GM23338 (cell line): ENCODE results near the gene C16orf95. TPM values are rescaled to one million over a fixed set of nuclear protein-coding genes. Genes with fewer than 3 reads are reported as not detected.

ENCODE experiments used
- ATAC-seq: fragments of 200-7000 bp; cut with Tn5 transposase; 3 replicates; pipeline ENCODE4 v1.9.1; 2020
- DNase-seq: peaks from one replicate; pipeline ENCODE4 v3.0.0-alpha.2; 2015; ENCODE audit warnings: low spot score
- H2AFZ ChIP-seq: fragments of 200-600 bp; sonication (generic); 2 replicates; pipeline ENCODE4 v1.8.0; 2016; ENCODE audit warnings: antibody characterized with exemption, mild to moderate bottlenecking, moderate library complexity
- H3F3A ChIP-seq: fragments of 200-600 bp; sonication (generic); replicated peaks from 2 replicates; pipeline ENCODE4 v1.8.0; 2017; ENCODE audit warnings: antibody characterized with exemption, mixed run types, low read depth
- H3K27ac ChIP-seq: fragments of 200-600 bp; sonication (generic); 2 replicates; pipeline ENCODE4 v1.6.1; 2016; ENCODE audit warnings: low read depth
- H3K27me3 ChIP-seq: fragments of 200-600 bp; sonication (generic); 2 replicates; pipeline ENCODE4 v1.8.0; 2016; ENCODE audit warnings: mild to moderate bottlenecking, mixed run types, moderate library complexity; ENCODE audit not compliant: insufficient read depth
- H3K36me3 ChIP-seq: fragments of 200-600 bp; sonication (generic); 2 replicates; pipeline ENCODE4 v1.8.0; 2016; ENCODE audit warnings: mild to moderate bottlenecking; ENCODE audit not compliant: insufficient read depth
- H3K4me1 ChIP-seq: fragments of 200-600 bp; sonication (generic); 2 replicates; pipeline ENCODE4 v1.8.0; 2016; ENCODE audit warnings: mild to moderate bottlenecking, moderate library complexity; ENCODE audit not compliant: insufficient read depth
- H3K4me2 ChIP-seq: fragments of 200-600 bp; sonication (generic); 2 replicates; pipeline ENCODE4 v1.7.1; 2017; ENCODE audit warnings: mixed run types
- H3K4me3 ChIP-seq: fragments of 200-600 bp; sonication (generic); 2 replicates; pipeline ENCODE4 v1.6.1; 2016; ENCODE audit warnings: mixed run types
- H3K79me2 ChIP-seq: fragments of 200-600 bp; sonication (generic); replicated peaks from 2 replicates; pipeline ENCODE4 v1.8.0; 2017; ENCODE audit warnings: mild to moderate bottlenecking; ENCODE audit not compliant: insufficient read depth
- H3K9me2 ChIP-seq: fragments of 200-600 bp; sonication (generic); 2 replicates; pipeline ENCODE4 v1.8.0; 2017; ENCODE audit not compliant: insufficient read depth
- H4K20me1 ChIP-seq: fragments of 200-600 bp; sonication (generic); replicated peaks from 2 replicates; pipeline ENCODE4 v1.8.0; 2017; ENCODE audit warnings: mild to moderate bottlenecking; ENCODE audit not compliant: insufficient read depth
- H3K27ac Mint-ChIP-seq: 2 replicates; pipeline ENCODE4 v1.8.0; 2020; ENCODE audit warnings: inconsistent platforms, mild to moderate bottlenecking, moderate library complexity, mixed read lengths
- H3K27me3 Mint-ChIP-seq: 3 replicates; pipeline ENCODE4 v1.8.0; 2022; ENCODE audit warnings: low read depth, mild to moderate bottlenecking, moderate library complexity, mixed read lengths, inconsistent platforms; ENCODE audit not compliant: insufficient read depth, poor library complexity
- H3K36me3 Mint-ChIP-seq: 3 replicates; pipeline ENCODE4 v1.8.0; 2021; ENCODE audit warnings: low read depth, mild to moderate bottlenecking, inconsistent platforms, moderate library complexity, mixed read lengths
- H3K4me1 Mint-ChIP-seq: 3 replicates; pipeline ENCODE4 v1.8.0; 2020; ENCODE audit warnings: mild to moderate bottlenecking, inconsistent platforms, mixed read lengths
- H3K4me3 Mint-ChIP-seq: 3 replicates; pipeline ENCODE4 v1.8.0; 2021; ENCODE audit warnings: moderate library complexity, mild to moderate bottlenecking, inconsistent platforms, mixed read lengths
- H3K9me3 Mint-ChIP-seq: 3 replicates; pipeline ENCODE4 v1.8.0; 2020; ENCODE audit warnings: moderate library complexity, mild to moderate bottlenecking, inconsistent platforms, mixed read lengths
- CREB1 ChIP-seq: fragments of 250-450 bp; sonication (Bioruptor Pico); IDR thresholded peaks from 2 replicates; pipeline ENCODE4 v1.5.0; 2020; ENCODE audit warnings: low read depth, mild to moderate bottlenecking, moderate library complexity
- EZH2 ChIP-seq: fragments of 200-600 bp; sonication (generic); IDR thresholded peaks from one replicate; pipeline ENCODE4 v1.8.0; 2017; ENCODE audit warnings: antibody characterized with exemption, mild to moderate bottlenecking, low read depth; ENCODE audit not compliant: unreplicated experiment
- EZH2phosphoT487 ChIP-seq: fragments of 200-600 bp; sonication (generic); IDR thresholded peaks from one replicate; pipeline ENCODE4 v1.8.1; 2018; ENCODE audit warnings: antibody characterized with exemption; ENCODE audit not compliant: unreplicated experiment
- JUNB ChIP-seq: IDR thresholded peaks from one replicate; pipeline ENCODE4 v1.6.1; 2016; ENCODE audit warnings: antibody characterized with exemption; ENCODE audit not compliant: unreplicated experiment
- NANOG ChIP-seq: IDR thresholded peaks from 2 replicates; pipeline ENCODE4 v1.6.1; 2016; ENCODE audit warnings: antibody characterized with exemption, borderline replicate concordance
- POLR2AphosphoS5 ChIP-seq: IDR thresholded peaks from 2 replicates; pipeline ENCODE4 v1.6.1; 2016; ENCODE audit warnings: antibody characterized with exemption, low read depth
- STAT1 ChIP-seq: IDR thresholded peaks from one replicate; pipeline ENCODE4 v1.6.1; 2016; ENCODE audit warnings: antibody characterized with exemption; ENCODE audit not compliant: unreplicated experiment
- ZNF114 ChIP-seq: fragments of 250-450 bp; sonication (Bioruptor Pico); IDR thresholded peaks from 2 replicates; pipeline ENCODE4 v1.5.0; 2020; ENCODE audit warnings: mild to moderate bottlenecking, moderate library complexity
- ZNF331 ChIP-seq: fragments of 250-450 bp; sonication (Bioruptor Pico); IDR thresholded peaks from 2 replicates; pipeline ENCODE4 v1.5.0; 2020; ENCODE audit warnings: low read depth, mild to moderate bottlenecking, moderate library complexity
- polyA plus RNA-seq: library from polyadenylated mRNA; unstranded; fragments of >200 nt; fragmentation: Nextera tagmentation; extraction: Ambion mirVana; gene quantifications from 2 replicates; pipeline ENCODE4 v1.2.1, GENCODE V29; 2016
- total RNA-seq: library from RNA; depleted of rRNA; stranded (reverse); fragments of >200 nt; shearing (Covaris generic); gene quantifications from 2 replicates; pipeline ENCODE4 v1.2.3, GENCODE V29; 2014
- TF ChIP-seq, protein P1 (sequence below), 2 experiments: fragments of 200-600 bp in 1 of 2; sonication (generic) in 1 of 2; conservative IDR thresholded peaks; 2 replicates each; pipeline versions ENCODE4 v1.5.1 to v1.6.1; 2016 to 2017; ENCODE audit warnings: antibody characterized with exemption in 2 of 2, low read depth in 2 of 2, mild to moderate bottlenecking in 2 of 2, moderate library complexity in 1 of 2
- TF ChIP-seq, protein P2 (sequence below): fragments of 250-450 bp; sonication (Bioruptor Pico); IDR thresholded peaks from 2 replicates; pipeline ENCODE4 v1.5.0; 2020; ENCODE audit warnings: mild to moderate bottlenecking, moderate library complexity
- TF ChIP-seq, protein P3 (sequence below): IDR thresholded peaks from one replicate; pipeline ENCODE4 v1.6.1; 2018; ENCODE audit warnings: antibody characterized with exemption; ENCODE audit not compliant: unreplicated experiment
- TF ChIP-seq, protein P4 (sequence below): IDR thresholded peaks from 2 replicates; pipeline ENCODE4 v1.6.1; 2016; ENCODE audit warnings: antibody characterized with exemption

Gene C16orf95
- total and polyA plus RNA-seq, 2 experiments from 2014 or later: 1.2 to 3.9 TPM

DNA sequence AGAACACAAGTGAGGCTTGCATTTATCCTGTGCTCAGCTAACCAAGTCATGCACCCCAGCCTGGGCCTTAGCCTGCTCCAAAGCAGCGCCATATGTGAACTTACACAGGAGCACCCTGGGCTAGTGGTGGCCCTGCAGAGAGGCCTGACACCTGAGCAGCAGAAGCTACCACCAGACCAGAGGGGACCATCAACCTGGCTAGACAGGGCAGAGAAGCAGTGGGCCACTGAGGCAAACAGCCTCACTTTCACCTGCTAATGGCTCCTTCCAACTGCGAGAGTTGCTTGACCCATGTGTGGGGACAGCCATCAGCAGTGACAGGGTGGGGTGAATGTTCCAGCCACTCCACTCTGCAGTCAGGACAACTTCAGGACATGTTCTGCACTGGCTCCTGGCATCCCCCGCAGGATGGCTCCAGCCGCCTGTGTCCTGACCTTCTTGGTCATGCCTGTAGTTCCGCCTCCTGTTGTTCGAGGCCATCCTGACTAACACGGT, 2.9 kb upstream of the C16orf95 start:
- H3K27me3 Mint-ChIP-seq: peaks cover 8% of the 10 kb centered on the region
- H3K27ac ChIP-seq: no peak overlapping the region
- H3K9me2 ChIP-seq: peaks cover 4% of the 10 kb centered on the region; the same call in 1 of the 2 replicates
- H2AFZ ChIP-seq: no peak overlapping the region
- H3K4me1 ChIP-seq: peaks cover 8% of the 10 kb centered on the region; the same call in 1 of the 2 replicates
- H3K4me2 ChIP-seq: no peak overlapping the region
- peaks cover 4% of the 10 kb centered on the region; the same call in 1 of the 3 replicates for H3K36me3 Mint-ChIP-seq
- peaks cover 6% of the 10 kb centered on the region for H3K4me1 Mint-ChIP-seq
- ATAC-seq: no peak
- peaks cover 13% of the 10 kb centered on the region for H3K79me2 ChIP-seq
- no peak overlapping the region for H3K27ac Mint-ChIP-seq
- peaks cover 5% of the 10 kb centered on the region for H3K9me3 Mint-ChIP-seq
- no peaks in the 10 kb centered on the region for H3K27me3 ChIP-seq
- no peaks in the 10 kb centered on the region for H3K36me3 ChIP-seq
- no peak for TF ChIP-seq POLR2AphosphoS5
- TF ChIP-seq, protein P1, sequence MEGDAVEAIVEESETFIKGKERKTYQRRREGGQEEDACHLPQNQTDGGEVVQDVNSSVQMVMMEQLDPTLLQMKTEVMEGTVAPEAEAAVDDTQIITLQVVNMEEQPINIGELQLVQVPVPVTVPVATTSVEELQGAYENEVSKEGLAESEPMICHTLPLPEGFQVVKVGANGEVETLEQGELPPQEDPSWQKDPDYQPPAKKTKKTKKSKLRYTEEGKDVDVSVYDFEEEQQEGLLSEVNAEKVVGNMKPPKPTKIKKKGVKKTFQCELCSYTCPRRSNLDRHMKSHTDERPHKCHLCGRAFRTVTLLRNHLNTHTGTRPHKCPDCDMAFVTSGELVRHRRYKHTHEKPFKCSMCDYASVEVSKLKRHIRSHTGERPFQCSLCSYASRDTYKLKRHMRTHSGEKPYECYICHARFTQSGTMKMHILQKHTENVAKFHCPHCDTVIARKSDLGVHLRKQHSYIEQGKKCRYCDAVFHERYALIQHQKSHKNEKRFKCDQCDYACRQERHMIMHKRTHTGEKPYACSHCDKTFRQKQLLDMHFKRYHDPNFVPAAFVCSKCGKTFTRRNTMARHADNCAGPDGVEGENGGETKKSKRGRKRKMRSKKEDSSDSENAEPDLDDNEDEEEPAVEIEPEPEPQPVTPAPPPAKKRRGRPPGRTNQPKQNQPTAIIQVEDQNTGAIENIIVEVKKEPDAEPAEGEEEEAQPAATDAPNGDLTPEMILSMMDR (conservative IDR thresholded peaks at IDR 0.05; ENCODE audit: low read depth in 2 of 2): no peak
- no peak for TF ChIP-seq ZNF114 (CRISPR knock-in tag)
- no peak for TF ChIP-seq EZH2
- TF ChIP-seq, protein P2, sequence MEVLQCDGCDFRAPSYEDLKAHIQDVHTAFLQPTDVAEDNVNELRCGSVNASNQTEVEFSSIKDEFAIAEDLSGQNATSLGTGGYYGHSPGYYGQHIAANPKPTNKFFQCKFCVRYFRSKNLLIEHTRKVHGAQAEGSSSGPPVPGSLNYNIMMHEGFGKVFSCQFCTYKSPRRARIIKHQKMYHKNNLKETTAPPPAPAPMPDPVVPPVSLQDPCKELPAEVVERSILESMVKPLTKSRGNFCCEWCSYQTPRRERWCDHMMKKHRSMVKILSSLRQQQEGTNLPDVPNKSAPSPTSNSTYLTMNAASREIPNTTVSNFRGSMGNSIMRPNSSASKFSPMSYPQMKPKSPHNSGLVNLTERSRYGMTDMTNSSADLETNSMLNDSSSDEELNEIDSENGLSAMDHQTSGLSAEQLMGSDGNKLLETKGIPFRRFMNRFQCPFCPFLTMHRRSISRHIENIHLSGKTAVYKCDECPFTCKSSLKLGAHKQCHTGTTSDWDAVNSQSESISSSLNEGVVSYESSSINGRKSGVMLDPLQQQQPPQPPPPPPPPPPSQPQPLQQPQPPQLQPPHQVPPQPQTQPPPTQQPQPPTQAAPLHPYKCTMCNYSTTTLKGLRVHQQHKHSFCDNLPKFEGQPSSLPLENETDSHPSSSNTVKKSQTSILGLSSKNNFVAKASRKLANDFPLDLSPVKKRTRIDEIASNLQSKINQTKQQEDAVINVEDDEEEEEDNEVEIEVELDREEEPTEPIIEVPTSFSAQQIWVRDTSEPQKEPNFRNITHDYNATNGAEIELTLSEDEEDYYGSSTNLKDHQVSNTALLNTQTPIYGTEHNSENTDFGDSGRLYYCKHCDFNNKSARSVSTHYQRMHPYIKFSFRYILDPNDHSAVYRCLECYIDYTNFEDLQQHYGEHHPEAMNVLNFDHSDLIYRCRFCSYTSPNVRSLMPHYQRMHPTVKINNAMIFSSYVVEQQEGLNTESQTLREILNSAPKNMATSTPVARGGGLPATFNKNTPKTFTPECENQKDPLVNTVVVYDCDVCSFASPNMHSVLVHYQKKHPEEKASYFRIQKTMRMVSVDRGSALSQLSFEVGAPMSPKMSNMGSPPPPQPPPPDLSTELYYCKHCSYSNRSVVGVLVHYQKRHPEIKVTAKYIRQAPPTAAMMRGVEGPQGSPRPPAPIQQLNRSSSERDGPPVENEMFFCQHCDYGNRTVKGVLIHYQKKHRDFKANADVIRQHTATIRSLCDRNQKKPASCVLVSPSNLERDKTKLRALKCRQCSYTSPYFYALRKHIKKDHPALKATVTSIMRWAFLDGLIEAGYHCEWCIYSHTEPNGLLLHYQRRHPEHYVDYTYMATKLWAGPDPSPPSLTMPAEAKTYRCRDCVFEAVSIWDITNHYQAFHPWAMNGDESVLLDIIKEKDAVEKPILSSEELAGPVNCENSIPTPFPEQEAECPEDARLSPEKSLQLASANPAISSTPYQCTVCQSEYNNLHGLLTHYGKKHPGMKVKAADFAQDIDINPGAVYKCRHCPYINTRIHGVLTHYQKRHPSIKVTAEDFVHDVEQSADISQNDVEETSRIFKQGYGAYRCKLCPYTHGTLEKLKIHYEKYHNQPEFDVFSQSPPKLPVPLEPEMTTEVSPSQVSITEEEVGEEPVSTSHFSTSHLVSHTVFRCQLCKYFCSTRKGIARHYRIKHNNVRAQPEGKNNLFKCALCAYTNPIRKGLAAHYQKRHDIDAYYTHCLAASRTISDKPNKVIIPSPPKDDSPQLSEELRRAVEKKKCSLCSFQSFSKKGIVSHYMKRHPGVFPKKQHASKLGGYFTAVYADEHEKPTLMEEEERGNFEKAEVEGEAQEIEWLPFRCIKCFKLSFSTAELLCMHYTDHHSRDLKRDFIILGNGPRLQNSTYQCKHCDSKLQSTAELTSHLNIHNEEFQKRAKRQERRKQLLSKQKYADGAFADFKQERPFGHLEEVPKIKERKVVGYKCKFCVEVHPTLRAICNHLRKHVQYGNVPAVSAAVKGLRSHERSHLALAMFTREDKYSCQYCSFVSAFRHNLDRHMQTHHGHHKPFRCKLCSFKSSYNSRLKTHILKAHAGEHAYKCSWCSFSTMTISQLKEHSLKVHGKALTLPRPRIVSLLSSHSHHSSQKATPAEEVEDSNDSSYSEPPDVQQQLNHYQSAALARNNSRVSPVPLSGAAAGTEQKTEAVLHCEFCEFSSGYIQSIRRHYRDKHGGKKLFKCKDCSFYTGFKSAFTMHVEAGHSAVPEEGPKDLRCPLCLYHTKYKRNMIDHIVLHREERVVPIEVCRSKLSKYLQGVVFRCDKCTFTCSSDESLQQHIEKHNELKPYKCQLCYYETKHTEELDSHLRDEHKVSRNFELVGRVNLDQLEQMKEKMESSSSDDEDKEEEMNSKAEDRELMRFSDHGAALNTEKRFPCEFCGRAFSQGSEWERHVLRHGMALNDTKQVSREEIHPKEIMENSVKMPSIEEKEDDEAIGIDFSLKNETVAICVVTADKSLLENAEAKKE (CRISPR knock-in tag): no peak
- no peak for TF ChIP-seq NANOG
- TF ChIP-seq, protein P3, sequence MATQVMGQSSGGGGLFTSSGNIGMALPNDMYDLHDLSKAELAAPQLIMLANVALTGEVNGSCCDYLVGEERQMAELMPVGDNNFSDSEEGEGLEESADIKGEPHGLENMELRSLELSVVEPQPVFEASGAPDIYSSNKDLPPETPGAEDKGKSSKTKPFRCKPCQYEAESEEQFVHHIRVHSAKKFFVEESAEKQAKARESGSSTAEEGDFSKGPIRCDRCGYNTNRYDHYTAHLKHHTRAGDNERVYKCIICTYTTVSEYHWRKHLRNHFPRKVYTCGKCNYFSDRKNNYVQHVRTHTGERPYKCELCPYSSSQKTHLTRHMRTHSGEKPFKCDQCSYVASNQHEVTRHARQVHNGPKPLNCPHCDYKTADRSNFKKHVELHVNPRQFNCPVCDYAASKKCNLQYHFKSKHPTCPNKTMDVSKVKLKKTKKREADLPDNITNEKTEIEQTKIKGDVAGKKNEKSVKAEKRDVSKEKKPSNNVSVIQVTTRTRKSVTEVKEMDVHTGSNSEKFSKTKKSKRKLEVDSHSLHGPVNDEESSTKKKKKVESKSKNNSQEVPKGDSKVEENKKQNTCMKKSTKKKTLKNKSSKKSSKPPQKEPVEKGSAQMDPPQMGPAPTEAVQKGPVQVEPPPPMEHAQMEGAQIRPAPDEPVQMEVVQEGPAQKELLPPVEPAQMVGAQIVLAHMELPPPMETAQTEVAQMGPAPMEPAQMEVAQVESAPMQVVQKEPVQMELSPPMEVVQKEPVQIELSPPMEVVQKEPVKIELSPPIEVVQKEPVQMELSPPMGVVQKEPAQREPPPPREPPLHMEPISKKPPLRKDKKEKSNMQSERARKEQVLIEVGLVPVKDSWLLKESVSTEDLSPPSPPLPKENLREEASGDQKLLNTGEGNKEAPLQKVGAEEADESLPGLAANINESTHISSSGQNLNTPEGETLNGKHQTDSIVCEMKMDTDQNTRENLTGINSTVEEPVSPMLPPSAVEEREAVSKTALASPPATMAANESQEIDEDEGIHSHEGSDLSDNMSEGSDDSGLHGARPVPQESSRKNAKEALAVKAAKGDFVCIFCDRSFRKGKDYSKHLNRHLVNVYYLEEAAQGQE: no peak
- TF ChIP-seq, protein P4, sequence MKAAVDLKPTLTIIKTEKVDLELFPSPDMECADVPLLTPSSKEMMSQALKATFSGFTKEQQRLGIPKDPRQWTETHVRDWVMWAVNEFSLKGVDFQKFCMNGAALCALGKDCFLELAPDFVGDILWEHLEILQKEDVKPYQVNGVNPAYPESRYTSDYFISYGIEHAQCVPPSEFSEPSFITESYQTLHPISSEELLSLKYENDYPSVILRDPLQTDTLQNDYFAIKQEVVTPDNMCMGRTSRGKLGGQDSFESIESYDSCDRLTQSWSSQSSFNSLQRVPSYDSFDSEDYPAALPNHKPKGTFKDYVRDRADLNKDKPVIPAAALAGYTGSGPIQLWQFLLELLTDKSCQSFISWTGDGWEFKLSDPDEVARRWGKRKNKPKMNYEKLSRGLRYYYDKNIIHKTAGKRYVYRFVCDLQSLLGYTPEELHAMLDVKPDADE: no peak
- no peak for TF ChIP-seq CREB1 (CRISPR knock-in tag)
- TF ChIP-seq JUNB: no peak
- TF ChIP-seq ZNF331: no peak
- no peak for TF ChIP-seq EZH2phosphoT487
- no peak for TF ChIP-seq STAT1
- peaks cover 8% of the 10 kb centered on the region for H3F3A ChIP-seq
- H3K4me3 Mint-ChIP-seq: no peak overlapping the region
- no peaks in the 10 kb centered on the region for H4K20me1 ChIP-seq
- no peak overlapping the region for H3K4me3 ChIP-seq
- DNase-seq: no peak
